Anterior cingulate cortex (tissue), 58 donors: ENCODE measurements around the gene FLNB.
A peak's percentile ranks its signal among the peaks of the same experiment; 100 is the strongest.

Experiments
- DNase-seq, 58 donors: peaks; one replicate each; lab custom pipeline; 2025; lab: John Stamatoyannopoulos, UW

FLNB gene

GRCh38 chr3:58217209-58217811, 209.1 kb downstream of the FLNB start:
- peak in 53 of 58 donors; percentile 8 to 79 (median 50) for DNase-seq

GRCh38 chr3:58218904-58219303, 210.7 kb downstream of the FLNB start:
- DNase-seq, result no peak
